D721Med (cell line): ENCODE data around the gene PPP2R3C.
"Not testable (repeated sequence)": the region's sequence is repeated elsewhere in the genome, so short reads cannot be mapped to it uniquely, and the experiment has no call there.

ENCODE experiments used
- DNase-seq: peaks from one replicate; pipeline ENCODE4 v3.0.0; 2011; ENCODE audit warnings: low spot score; ENCODE audit not compliant: insufficient read length
- FAIRE-seq: peaks from 2 replicates; lab custom pipeline; 2011; peaks lifted over from hg19 to GRCh38; lab: Jason Lieb, UNC
- TF ChIP-seq, protein P1 (sequence below): IDR thresholded peaks from 2 replicates; pipeline ENCODE4 v1.5.1; 2012; ENCODE audit warnings: mild to moderate bottlenecking, control low read depth; ENCODE audit not compliant: insufficient read depth; ENCODE audit errors: missing control alignments

Gene PPP2R3C

DNA sequence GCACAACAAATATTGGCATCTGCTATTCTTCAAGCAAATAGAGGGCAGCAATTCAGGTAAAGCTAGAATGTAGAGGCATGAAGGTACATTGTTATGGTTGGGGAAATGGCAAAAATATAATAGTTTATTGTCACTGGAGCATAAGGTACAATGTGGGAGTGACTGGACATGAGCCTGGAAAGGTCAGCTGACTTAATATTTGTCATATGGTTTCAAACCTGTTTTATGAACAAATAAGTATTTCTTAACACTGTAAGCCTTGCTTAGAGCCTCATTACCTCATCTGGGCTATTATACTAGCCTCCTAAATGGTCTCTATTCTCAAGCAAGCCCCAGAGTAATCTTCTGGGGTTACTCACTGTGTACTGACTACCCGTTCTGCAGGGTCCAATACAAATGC lies 42.0 kb downstream of the PPP2R3C start:
- TF ChIP-seq, protein P1, sequence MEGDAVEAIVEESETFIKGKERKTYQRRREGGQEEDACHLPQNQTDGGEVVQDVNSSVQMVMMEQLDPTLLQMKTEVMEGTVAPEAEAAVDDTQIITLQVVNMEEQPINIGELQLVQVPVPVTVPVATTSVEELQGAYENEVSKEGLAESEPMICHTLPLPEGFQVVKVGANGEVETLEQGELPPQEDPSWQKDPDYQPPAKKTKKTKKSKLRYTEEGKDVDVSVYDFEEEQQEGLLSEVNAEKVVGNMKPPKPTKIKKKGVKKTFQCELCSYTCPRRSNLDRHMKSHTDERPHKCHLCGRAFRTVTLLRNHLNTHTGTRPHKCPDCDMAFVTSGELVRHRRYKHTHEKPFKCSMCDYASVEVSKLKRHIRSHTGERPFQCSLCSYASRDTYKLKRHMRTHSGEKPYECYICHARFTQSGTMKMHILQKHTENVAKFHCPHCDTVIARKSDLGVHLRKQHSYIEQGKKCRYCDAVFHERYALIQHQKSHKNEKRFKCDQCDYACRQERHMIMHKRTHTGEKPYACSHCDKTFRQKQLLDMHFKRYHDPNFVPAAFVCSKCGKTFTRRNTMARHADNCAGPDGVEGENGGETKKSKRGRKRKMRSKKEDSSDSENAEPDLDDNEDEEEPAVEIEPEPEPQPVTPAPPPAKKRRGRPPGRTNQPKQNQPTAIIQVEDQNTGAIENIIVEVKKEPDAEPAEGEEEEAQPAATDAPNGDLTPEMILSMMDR, result no peak
- FAIRE-seq (no peak), DNase-seq (no peak)

DNA sequence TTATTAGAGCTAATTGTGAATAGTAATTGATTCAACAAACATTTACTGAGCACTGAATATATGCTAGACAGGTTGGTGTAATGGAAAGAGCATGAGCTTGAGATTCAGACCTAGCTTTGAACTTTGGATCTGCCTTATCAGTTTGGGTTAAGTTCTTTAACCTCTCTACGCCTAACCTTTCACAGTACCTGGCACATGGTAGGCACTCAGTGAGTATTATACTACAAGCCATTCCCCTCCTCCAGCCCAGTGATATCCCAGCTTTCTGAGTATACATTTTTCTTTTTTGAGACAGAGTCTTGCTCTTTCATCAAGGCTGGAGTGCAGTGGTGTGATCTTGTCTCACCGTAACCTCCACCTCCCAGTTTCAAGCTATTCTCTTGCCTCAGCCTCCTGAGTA lies 43.7 kb downstream of the PPP2R3C start:
- TF ChIP-seq, protein P1, result no peak

DNA sequence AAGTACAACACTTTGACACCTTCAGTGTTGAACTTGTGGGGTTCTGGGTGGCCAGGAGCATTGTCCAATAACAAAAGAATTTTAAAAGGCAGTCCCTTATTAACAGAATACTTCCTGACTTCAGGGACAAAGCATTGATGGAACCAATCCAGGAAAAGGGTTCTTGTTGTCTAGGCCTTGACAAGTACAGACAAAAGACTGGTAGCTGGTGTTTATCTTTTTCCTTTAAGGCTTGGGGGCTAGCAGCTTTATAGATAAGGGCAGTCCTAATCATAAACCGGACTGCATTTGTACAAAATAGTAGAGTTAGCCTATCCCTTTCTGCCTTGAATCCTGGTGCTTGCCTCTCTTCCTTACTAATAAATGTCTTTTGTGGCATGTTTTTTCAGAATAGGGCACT lies 48.3 kb downstream of the PPP2R3C start:
- TF ChIP-seq, protein P1, result no peak
- no peak for DNase-seq
- no peak for FAIRE-seq

More for the DNA sequence above, 43.7 kb downstream of the PPP2R3C start:
- FAIRE-seq (no peak), DNase-seq (no peak)

DNA sequence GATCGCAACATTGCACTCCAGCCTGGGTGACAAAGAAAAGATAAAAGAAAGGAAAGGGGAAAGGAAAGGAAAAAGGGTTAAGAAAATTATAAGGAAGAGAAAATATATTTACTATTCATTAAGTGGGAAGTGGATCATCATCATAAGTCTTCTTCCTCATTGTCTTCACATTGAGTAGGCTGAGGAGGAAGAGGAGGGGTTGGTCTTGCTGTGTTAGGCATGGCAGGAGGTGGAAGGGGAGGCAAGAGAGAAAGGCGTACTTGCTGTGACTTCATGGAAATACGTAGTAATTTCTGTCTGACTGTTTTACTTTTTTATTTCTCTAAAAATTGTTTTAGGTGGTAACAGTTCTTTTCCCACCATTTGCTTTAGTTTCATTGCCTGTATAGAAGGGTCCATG lies 49.6 kb downstream of the PPP2R3C start:
- DNase-seq, result no peak
- TF ChIP-seq, protein P1, result no peak
- FAIRE-seq, result no peak

DNA sequence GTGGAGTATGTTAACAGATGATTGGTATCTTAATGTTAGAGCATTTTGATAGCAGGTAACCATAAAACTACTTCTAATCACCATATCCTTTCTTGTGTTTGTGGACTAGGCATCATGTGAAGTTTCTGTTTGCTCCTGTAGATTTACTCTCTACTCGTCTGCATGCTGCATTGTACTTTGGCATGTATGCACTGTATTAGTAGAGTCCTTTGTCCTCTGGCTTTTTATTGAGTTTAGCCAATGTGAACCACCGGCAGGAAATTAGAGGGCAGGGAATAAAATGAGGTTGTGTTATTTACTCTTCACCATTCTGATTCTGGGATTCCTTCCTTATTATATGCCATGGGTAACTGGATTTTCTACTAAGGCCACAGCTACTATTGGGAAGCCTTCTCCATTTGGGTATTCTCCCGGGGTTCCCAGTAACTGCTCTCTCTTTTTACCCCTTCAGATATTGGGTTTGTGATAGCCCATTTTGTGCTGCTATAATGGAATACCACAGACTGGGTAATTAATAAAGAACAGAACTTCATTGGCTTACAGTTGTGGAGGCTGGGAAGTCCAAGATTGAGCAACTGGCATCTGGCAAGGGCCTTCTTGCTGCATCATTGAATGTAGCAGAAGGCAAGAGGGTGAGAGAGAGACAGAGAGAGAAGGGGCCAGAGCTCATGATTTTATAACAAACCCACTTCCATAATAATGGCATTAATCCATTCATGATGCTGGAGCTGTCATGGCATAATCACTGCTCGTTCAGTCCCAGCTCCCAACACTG lies 53.4 kb downstream of the PPP2R3C start:
- FAIRE-seq (no peak), DNase-seq (no peak)
- TF ChIP-seq, protein P1, result no peak

DNA sequence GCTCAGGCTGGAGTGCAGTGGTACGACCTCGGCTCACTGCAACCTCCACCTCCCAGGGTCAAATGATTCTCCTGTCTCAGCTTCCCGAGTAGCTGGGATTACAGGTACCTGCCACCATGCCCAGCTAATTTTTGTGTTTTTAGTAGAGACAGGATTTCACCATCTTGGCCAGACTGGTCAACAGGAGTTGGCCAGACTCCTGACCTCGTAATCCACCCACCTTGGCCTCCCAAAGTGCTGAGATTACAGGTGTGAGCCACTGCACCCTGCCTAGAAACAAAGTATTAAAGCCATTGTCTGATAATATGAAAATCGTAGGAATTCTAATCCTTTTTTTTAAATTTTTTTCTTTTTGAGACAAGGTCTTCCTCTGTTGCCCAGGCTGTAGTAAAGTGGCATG lies 56.1 kb downstream of the PPP2R3C start:
- not testable (repeated sequence) for DNase-seq, FAIRE-seq

DNA sequence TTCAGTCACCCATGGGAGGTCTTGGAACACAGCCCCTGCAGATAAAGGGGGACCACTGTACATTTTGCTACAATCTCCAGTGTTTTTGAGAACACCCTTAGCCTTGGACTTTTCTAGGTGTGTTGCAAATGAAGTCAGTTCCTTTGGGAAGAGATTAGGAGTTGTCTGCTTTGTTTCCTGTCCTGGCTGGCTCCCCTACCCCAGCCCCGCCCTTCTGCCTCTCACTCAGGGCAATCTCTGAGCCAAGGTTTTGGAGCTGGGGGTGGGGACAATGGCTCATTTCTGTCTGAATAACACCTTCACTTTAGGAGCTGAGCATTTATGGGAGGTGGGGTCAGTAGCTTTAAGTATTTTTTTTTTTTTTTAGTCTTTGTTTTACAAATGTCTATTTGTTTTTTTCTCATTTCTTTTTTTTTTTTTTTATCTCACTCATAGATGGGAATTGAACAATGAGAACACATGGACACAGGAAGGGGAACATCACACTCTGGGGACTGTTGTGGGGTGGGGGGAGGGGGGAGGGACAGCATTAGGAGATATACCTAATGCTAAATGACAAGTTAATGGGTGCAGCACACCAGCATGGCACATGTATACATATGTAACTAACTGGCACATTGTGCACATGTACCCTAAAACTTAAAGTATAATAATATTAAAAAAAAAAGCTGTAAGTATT lies 60.5 kb downstream of the PPP2R3C start:
- FAIRE-seq, result not testable (repeated sequence)

DNA sequence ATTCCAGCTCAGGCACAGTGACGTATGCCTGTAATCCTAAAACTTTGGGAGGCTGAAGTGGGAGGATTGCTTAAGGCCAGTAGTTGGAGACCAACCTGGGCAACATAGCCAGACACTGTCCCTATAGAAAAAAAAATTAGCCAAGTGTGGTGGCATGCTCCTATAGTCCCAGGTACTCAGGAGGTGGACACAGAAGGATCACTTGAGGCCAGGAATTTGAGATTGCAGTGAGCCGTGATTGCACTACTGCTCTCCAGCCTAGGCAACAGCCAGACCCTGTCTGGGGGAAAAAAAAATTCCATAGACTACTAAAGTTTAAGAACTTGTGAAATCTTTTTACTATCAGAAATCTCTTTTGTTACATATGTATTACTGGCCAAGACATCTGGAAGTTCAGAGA lies 69.2 kb downstream of the PPP2R3C start:
- TF ChIP-seq, protein P1, result no peak
- DNase-seq, result no peak
- no peak for FAIRE-seq

More for the DNA sequence above, 60.5 kb downstream of the PPP2R3C start:
- not testable (repeated sequence) for DNase-seq
